Measurements from ENCODE around the gene ICAM2. TPM values are rescaled to one million over a fixed set of nuclear protein-coding genes. Genes with fewer than 3 reads are reported as not detected.
"Not testable (repeated sequence)": the region's sequence is repeated elsewhere in the genome, so short reads cannot be mapped to it uniquely, and the experiment has no call there.

Gene ICAM2
- total RNA-seq, 8 experiments from 2014 or later: 0.32 to 11.5 (median 1.0) TPM; not detected in 2

DNA sequence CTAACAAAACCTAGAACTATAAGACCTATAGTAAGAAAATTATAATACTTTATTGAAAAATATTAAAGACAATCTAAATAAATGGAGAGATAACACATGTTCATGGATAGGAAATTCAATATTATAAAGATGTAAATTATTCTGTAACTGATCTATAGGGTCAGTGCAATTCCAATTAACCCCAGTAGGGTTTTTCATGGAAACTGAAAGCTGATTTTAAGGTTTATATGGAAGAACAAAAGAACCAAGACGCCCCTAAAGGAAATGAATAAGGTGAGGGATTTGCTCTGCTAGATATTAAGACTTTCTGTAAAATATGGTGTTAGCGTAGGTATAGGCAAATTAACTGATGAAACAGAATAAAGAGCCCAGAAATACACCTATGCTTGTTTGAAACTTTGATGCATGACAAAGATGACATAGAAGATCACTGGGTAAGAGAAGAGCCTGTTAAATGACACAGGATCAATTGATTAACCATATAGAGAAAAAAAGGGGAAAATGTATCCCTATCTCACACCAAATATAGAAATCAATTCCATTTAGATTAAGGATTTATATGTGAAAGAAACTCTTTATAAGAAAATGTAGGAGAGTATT lies 3.0 kb downstream of the ICAM2 start:
- 57 to 100% (median 82%) methylated on average over 1 to 2 of the region's 2 CpGs; no CpG with 5 or more reads in 1 of the 10 experiments for WGBS, 10 experiments
- ATAC-seq (replicated peaks in 6 of 8): no peak
- Histone ChIP-seq H3K4me3 (no peak overlapping the region), H3K4me1 (replicated peaks in 1 of 2) (no peaks in the 10 kb centered on the region), H3K27ac (no peak overlapping the region)
- in situ Hi-C loops (cut with MboI; ENCODE audit: low pct_unique_long_range_greater_than_20kb in 2 of 9, low sequenced_read_pairs in 9 of 9, unreplicated experiment in 9 of 9): loop anchor here in 2 of 9 experiments (10.0 to 25.0 kb wide), 2 partner anchors 93 to 105 kb away; partner anchors contain the start of genes CSHL1 (in 1 of the 2) and GH1 (in 1 of the 2)

DNA sequence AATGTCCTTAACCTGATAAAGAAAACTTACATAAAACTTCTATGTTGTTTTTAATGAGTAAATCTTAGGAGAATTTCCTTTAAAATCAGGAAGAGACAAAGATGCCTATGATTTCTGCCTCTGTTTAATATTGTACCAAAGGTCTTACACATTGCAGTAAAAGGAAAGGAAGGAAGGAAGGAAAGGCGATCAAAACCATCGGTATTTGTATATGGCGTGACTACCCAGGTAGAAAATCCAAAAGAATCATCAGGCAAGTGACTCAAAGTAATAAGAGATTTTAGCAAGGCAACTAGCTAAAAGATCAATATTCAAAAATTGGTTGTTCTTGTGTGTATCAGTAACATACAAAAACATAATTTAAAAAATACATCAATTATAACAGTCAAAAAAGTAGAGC lies 3.5 kb downstream of the ICAM2 start:
- ATAC-seq (replicated peaks in 6 of 8): no peak
- H3K4me3 ChIP-seq: no peak overlapping the region
- in situ Hi-C loops (cut with MboI; ENCODE audit: low pct_unique_long_range_greater_than_20kb in 2 of 9, low sequenced_read_pairs in 9 of 9, unreplicated experiment in 9 of 9): loop anchor here in 2 of 9 experiments (10.0 to 25.0 kb wide), 2 partner anchors 92 to 105 kb away; partner anchors contain the start of genes CSHL1 (in 1 of the 2) and GH1 (in 1 of the 2)
- no peak overlapping the region for H3K27ac ChIP-seq
- no peaks in the 10 kb centered on the region for H3K4me1 ChIP-seq (replicated peaks in 1 of 2)
- WGBS, 10 experiments: 65 to 100% (median 93%) methylated on average over 1 to 3 of the region's 3 CpGs

DNA sequence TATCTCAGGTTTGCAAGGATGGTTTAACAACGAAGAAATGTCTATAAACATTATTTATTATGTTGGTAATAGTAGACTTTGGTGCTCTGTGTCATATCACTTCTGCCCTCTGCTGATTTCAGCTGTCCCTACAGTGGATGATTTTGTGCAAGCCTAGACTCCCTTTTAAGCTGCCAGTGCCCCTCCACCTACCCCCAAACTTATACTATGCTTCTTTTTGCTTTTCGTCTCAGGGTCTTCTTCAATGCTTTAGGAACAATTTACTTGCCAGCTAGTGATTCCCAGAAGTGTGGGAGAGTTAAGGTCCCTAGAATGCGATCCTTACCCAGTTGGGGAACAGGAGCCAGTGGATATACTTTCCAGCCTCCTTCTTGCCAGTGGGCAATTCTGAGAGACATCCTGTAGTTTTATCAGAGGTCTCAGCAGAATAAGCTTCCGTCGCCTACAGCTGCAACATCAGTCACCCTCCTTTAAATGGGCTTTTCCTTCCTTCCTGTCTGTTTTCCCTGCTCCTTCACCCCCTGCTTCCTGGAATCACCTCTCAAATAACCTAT lies 4.1 kb downstream of the ICAM2 start:
- ATAC-seq (replicated peaks in 6 of 8): peak in 1 of 8 experiments; percentile 38
- WGBS, 10 experiments: 0 to 100% (median 58%) methylated on average over 1 to 5 of the region's 5 CpGs; no CpG with 5 or more reads in 1 of the 10 experiments
- in situ Hi-C loops (cut with MboI; ENCODE audit: low pct_unique_long_range_greater_than_20kb in 2 of 9, low sequenced_read_pairs in 9 of 9, unreplicated experiment in 9 of 9): loop anchor here in 2 of 9 experiments (10.0 to 25.0 kb wide), 2 partner anchors 92 to 104 kb away; partner anchors contain the start of genes CSHL1 (in 1 of the 2) and GH1 (in 1 of the 2)
- Histone ChIP-seq H3K4me3 (no peak overlapping the region), H3K4me1 (replicated peaks in 1 of 2) (no peaks in the 10 kb centered on the region), H3K27ac (no peak overlapping the region)

DNA sequence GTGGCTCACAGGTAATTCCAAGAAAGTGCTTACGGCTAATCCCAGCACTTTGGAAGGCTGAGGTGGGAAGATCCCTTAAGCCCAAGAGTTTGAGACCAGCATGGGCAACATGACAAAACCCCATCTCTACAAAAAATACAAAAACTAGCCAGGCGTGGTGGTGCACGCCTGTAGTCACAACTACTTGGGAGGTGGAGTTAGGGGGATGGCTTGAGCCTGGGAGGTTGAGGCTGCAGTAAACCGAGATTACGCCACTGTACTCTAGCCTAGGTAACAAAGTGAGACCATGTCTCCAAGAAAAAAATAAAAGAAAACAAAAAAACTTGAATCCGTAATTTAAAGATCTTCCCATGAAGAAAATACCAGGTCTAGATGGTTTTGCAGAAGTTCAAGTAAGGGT lies 5.0 kb downstream of the ICAM2 start:
- 74 to 100% (median 87%) methylated on average over 2 to 6 of the region's 6 CpGs for WGBS, 10 experiments
- in situ Hi-C loops (cut with MboI; ENCODE audit: low pct_unique_long_range_greater_than_20kb in 2 of 9, low sequenced_read_pairs in 9 of 9, unreplicated experiment in 9 of 9): loop anchor here in 2 of 9 experiments (10.0 to 25.0 kb wide), 2 partner anchors 91 to 103 kb away; partner anchors contain the start of genes CSHL1 (in 1 of the 2) and GH1 (in 1 of the 2)
- no peak overlapping the region for H3K27ac ChIP-seq
- no peak for ATAC-seq (replicated peaks in 6 of 8)
- H3K4me3 ChIP-seq: no peak overlapping the region
- no peaks in the 10 kb centered on the region for H3K4me1 ChIP-seq (replicated peaks in 1 of 2)

- H3K27ac ChIP-seq: no peak overlapping the region
- peaks cover 0 to 3% of the 10 kb centered on the region in 2 donors for H3K4me1 ChIP-seq (replicated peaks in 1 of 2)
- H3K4me3 ChIP-seq: no peak overlapping the region
- WGBS, 10 experiments: 0 to 100% (median 46%) methylated on average over 1 to 7 of the region's 8 CpGs; no CpG with 5 or more reads in 1 of the 10 experiments
- in situ Hi-C loops (cut with MboI; ENCODE audit: low pct_unique_long_range_greater_than_20kb in 2 of 9, low sequenced_read_pairs in 9 of 9, unreplicated experiment in 9 of 9): loop anchor here in 2 of 9 experiments (10.0 to 25.0 kb wide), 2 partner anchors 85 to 97 kb away; partner anchors contain the start of genes CSHL1 (in 1 of the 2) and GH1 (in 1 of the 2)
- no peak for ATAC-seq (replicated peaks in 6 of 8)
Observed at GRCh38 chr17:64009571-64010402, 10.6 kb downstream of the ICAM2 start.

DNA sequence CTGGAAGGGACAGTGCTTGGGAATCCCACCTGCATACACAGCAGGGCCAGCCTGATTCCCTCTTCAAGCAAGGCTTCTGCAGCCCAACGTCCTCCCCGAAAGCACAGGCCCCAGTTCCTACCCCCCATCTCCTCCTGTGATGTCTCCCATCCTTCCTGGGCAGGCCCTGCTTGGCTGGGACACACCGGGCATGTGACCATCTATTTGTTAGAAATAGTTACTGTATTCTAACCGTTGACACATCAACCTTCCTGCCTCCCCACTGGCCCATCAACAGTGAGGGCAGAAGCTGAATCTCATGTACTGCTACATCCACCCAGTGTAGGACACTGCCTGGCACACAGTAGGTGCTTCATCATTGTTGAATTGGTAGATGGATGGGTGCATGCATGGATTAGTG lies 11.6 kb downstream of the ICAM2 start:
- 48 to 100% (median 75%) methylated on average over 1 to 3 of the region's 4 CpGs; no CpG with 5 or more reads in 5 of the 10 experiments for WGBS, 10 experiments
- H3K27ac ChIP-seq: no peak overlapping the region
- in situ Hi-C loops (cut with MboI; ENCODE audit: low pct_unique_long_range_greater_than_20kb in 2 of 9, low sequenced_read_pairs in 9 of 9, unreplicated experiment in 9 of 9): loop anchor here in 1 of 9 experiments (25.0 kb wide), 1 partner anchor 97 kb away; the partner anchor contains the start of genes CSHL1 and GH1

DNA sequence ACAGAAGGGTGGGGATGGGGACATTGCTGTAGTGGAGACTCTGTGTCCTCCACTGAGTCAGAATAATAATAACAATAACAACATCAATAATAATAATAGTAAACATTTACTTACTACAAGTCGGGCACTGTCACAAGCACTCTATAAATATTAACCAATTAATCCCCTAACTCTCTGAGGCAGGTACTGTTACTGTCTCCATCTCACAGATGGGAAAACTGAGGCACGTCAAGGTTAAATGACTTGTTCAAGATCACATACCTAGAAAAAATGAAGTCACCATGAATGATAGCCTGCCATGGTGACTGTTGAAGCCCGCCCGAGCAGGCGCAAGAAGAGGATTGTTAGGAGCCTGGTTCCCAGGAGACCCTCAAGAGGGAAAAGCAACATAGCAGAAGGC lies 12.1 kb downstream of the ICAM2 start:
- peaks cover 0 to 3% of the 10 kb centered on the region in 2 donors for H3K4me1 ChIP-seq (replicated peaks in 1 of 2)
- 51 to 100% (median 86%) methylated on average over 1 to 4 of the region's 5 CpGs; no CpG with 5 or more reads in 3 of the 10 experiments for WGBS, 10 experiments
- H3K4me3 ChIP-seq: no peak overlapping the region
- ATAC-seq (replicated peaks in 6 of 8): no peak
- H3K27ac ChIP-seq: no peak overlapping the region
- in situ Hi-C loops (cut with MboI; ENCODE audit: low pct_unique_long_range_greater_than_20kb in 2 of 9, low sequenced_read_pairs in 9 of 9, unreplicated experiment in 9 of 9): loop anchor here in 1 of 9 experiments (25.0 kb wide), 1 partner anchor 96 kb away; the partner anchor contains the start of genes CSHL1 and GH1

More for the DNA sequence above, 11.6 kb downstream of the ICAM2 start:
- no peak for ATAC-seq (replicated peaks in 6 of 8)
- Histone ChIP-seq H3K4me3 (no peak overlapping the region), H3K4me1 (replicated peaks in 1 of 2) (peaks cover 0 to 3% of the 10 kb centered on the region in 2 donors)

DNA sequence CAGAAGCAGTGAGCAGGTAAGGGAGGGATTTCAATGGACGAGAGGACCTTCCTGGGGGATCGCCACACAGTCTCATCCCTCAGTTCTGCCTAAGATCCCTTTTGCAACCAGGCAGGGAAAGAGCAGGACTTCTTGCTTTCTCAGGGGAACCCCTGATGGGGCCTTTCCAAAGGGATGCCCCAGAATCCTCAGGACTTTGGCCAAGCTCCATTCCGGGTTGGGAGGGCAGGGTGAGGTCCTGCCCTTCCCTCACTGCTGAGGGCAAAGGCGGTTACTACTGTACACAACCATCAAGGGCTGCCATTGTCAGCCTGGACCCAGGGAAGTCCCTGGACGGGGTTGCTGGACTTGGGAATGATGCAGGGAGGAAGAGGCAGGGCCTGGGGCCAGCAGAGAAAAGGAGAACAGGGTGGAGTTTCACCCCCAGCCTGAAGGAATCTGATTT lies 12.6 kb downstream of the ICAM2 start:
- Histone ChIP-seq H3K4me1 (replicated peaks in 1 of 2) (peaks cover 0 to 3% of the 10 kb centered on the region in 2 donors), H3K27ac (no peak overlapping the region), H3K4me3 (no peak overlapping the region)
- ATAC-seq (replicated peaks in 6 of 8): peak in 1 of 8 experiments; percentile 40
- WGBS, 10 experiments: 40 to 60% methylated on average over 1 of the region's 5 CpGs; no CpG with 5 or more reads in 8 of the 10 experiments
- in situ Hi-C loops (cut with MboI; ENCODE audit: low pct_unique_long_range_greater_than_20kb in 2 of 9, low sequenced_read_pairs in 9 of 9, unreplicated experiment in 9 of 9): loop anchor here in 1 of 9 experiments (25.0 kb wide), 1 partner anchor 96 kb away; the partner anchor contains the start of genes CSHL1 and GH1

- in situ Hi-C loops (cut with MboI; ENCODE audit: low pct_unique_long_range_greater_than_20kb in 2 of 9, low sequenced_read_pairs in 9 of 9, unreplicated experiment in 9 of 9): loop anchor here in 1 of 9 experiments (25.0 kb wide), 1 partner anchor 95 kb away; the partner anchor contains the start of genes CSHL1 and GH1
- not testable (repeated sequence) for ATAC-seq (replicated peaks in 6 of 8); H3K4me3 ChIP-seq; H3K4me1 ChIP-seq (replicated peaks in 1 of 2); H3K27ac ChIP-seq
- 79 to 100% (median 89%) methylated on average over 1 to 4 of the region's 5 CpGs; no CpG with 5 or more reads in 4 of the 10 experiments for WGBS, 10 experiments
Observed at GRCh38 chr17:64007089-64007837, 13.2 kb downstream of the ICAM2 start.

DNA sequence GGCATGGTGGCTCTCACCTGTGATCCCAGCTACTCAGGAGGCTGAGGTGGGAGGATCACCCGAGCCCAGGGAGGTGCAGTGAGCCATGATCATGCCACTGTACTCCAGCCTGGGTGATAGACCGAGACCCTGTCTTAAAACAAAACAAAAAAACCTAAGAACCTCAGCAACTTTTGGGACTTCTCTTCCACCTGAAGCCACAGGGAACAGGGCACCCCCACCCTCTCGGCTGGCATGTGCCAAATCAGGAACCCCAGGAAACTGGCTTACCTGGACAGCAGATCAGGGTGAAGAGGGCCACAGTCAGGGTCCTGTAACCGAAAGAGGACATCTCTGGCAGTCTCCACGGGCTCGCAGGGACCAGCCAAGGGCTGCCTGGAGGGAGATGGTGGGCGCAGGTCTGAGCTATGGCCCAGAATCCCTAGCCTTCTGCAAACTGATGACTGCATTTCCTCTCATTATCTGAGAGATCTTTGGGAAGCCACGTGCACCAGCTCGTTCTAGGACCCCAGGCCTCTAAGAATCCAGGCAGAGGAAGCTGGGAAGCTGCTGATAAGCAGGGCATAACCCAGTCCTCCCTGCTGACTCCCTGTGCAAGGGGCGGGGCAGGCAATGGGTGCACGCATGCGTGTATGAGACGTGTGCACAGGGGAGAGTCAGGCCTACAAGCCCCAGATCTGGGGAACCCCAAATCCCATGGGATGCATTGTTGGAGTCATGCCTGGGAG lies 13.9 kb downstream of the ICAM2 start:
- no peak overlapping the region for H3K27ac ChIP-seq
- H3K4me1 ChIP-seq (replicated peaks in 1 of 2): peaks cover 0 to 3% of the 10 kb centered on the region in 2 donors
- peak in 6 of 8 experiments; percentile 25 to 74 (median 40) for ATAC-seq (replicated peaks in 6 of 8)
- 80 to 91% (median 90%) methylated on average over 2 to 7 of the region's 13 CpGs; no CpG with 5 or more reads in 7 of the 10 experiments for WGBS, 10 experiments
- H3K4me3 ChIP-seq: no peak overlapping the region
- in situ Hi-C loops (cut with MboI; ENCODE audit: low pct_unique_long_range_greater_than_20kb in 2 of 9, low sequenced_read_pairs in 9 of 9, unreplicated experiment in 9 of 9): loop anchor here in 1 of 9 experiments (25.0 kb wide), 1 partner anchor 94 kb away; the partner anchor contains the start of genes CSHL1 and GH1

DNA sequence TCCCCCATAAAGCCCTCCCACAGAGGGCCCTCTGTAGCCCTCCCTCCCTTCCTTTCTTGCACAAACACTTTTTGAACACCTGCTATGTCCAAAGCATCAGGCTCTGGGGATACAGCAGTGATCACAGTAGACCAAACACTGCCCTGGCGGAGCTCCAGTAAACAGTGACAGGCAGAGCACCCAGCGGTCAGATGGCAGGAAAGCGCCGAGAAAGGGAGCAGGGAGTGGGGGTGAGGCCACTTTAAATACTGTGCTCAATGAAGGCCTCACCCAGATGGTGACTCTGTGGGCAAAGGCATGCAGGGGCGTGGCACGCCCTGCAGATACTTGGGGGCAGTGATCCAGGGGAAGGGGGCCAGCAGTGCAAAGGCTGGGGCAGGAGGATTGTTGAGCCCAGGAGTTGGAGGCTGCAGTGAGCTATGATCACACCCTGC lies 14.7 kb downstream of the ICAM2 start:
- H3K4me3 ChIP-seq: no peak overlapping the region
- ATAC-seq (replicated peaks in 6 of 8): peak in 6 of 8 experiments; percentile 18 to 87 (median 56)
- H3K4me1 ChIP-seq (replicated peaks in 1 of 2): peaks cover 0 to 3% of the 10 kb centered on the region in 2 donors
- in situ Hi-C loops (cut with MboI; ENCODE audit: low pct_unique_long_range_greater_than_20kb in 2 of 9, low sequenced_read_pairs in 9 of 9, unreplicated experiment in 9 of 9): loop anchor here in 1 of 9 experiments (25.0 kb wide), 1 partner anchor 93 kb away; the partner anchor contains the start of genes CSHL1 and GH1
- 60 to 100% methylated on average over 1 of the region's 6 CpGs; no CpG with 5 or more reads in 8 of the 10 experiments for WGBS, 10 experiments
- no peak overlapping the region for H3K27ac ChIP-seq

Measured in motor neuron (in vitro differentiated cells).